HCT116 (cell line): ENCODE data around the gene R3HDM1. TPM values are rescaled to one million over a fixed set of nuclear protein-coding genes. Genes with fewer than 3 reads are reported as not detected.

ENCODE experiments used
- ATAC-seq: fragments of 200-7000 bp; cut with Tn5 transposase; 2 replicates; pipeline ENCODE4 v1.9.1; 2020; ENCODE audit warnings: mild to moderate bottlenecking, moderate library complexity
- BruUV-seq: library from RNA; stranded (reverse); fragments of 400-500 nt; replicated peaks from 2 replicates; lab custom pipeline; 2021; lab: Mats Ljungman, UMichigan
- CTCF ChIA-PET: fragments of 300-600 bp; sonication (Branson Sonifier 250); formaldehyde crosslinking; loops from one replicate; lab custom pipeline; 2021; ENCODE audit warnings: antibody characterized with exemption; lab: Charles Lee
- POLR2A ChIA-PET: fragments of 300-600, 350-600 bp; sonication (Branson Sonifier 250); formaldehyde crosslinking; loops from one replicate; lab custom pipeline; 2021; ENCODE audit warnings: antibody characterized with exemption; lab: Charles Lee
- RAD21 ChIA-PET, 2 experiments: fragments of 300-600 bp; sonication (Branson Sonifier 250); formaldehyde crosslinking; loops; one replicate each; lab custom pipeline; 2023; ENCODE audit warnings: low total read pairs in 2 of 2; ENCODE audit not compliant: uncharacterized antibody in 2 of 2, unreplicated experiment in 2 of 2, low non-redundant PET in 1 of 2; lab: Charles Lee
- DNase-seq: peaks from one replicate; pipeline ENCODE4 v3.0.0-alpha.2; 2010; ENCODE audit warnings: low read depth, low spot score
- H2AFZ ChIP-seq: fragments of 200-600 bp; shearing (Covaris generic), sonication (generic); 2 replicates; pipeline ENCODE4 v1.6.1; 2017; ENCODE audit warnings: low read depth, mixed run types, mixed read lengths, antibody characterized with exemption, low read length; ENCODE audit not compliant: poor library complexity, severe bottlenecking
- H3K27ac ChIP-seq: 2 replicates; pipeline ENCODE4 v1.5.1; 2012; ENCODE audit warnings: low read depth, low read length
- H3K27me3 ChIP-seq: fragments of 200-600 bp; sonication (generic); 2 replicates; pipeline ENCODE4 v1.6.1; 2016; ENCODE audit warnings: mixed run types, low read length, mixed read lengths; ENCODE audit not compliant: insufficient read depth
- H3K36me3 ChIP-seq, 2 experiments: fragments of 200-500 bp in 1 of 2; fragments of 200-600 bp in 1 of 2; sonication (Bioruptor generic) in 1 of 2; sonication (generic) in 1 of 2; 2 replicates each; pipeline versions ENCODE4 v1.5.1 to v1.6.1; 2014 to 2016; ENCODE audit warnings: low read length in 2 of 2, inconsistent platforms in 1 of 2, mixed read lengths in 1 of 2, mixed run types in 1 of 2; ENCODE audit not compliant: insufficient read depth in 2 of 2, control insufficient read depth in 1 of 2
- H3K4me1 ChIP-seq, 2 experiments: fragments of 200-600 bp in 1 of 2; sonication (generic) in 1 of 2; 2 replicates each; pipeline versions ENCODE4 v1.5.1 to v1.6.1; 2012 to 2017; ENCODE audit warnings: low read length in 2 of 2, inconsistent platforms in 1 of 2, mild to moderate bottlenecking in 1 of 2, mixed read lengths in 1 of 2, mixed run types in 1 of 2, moderate library complexity in 1 of 2; ENCODE audit not compliant: insufficient read depth in 2 of 2, control insufficient read depth in 1 of 2
- H3K4me2 ChIP-seq: fragments of 200-600 bp; sonication (generic); 2 replicates; pipeline ENCODE4 v1.6.1; 2017; ENCODE audit warnings: mixed run types, low read length, mixed read lengths
- H3K4me3 ChIP-seq, 2 experiments: fragments of 200-600 bp in 1 of 2; sonication (generic) in 1 of 2; replicated peaks in 1 of 2; 2 replicates each; pipeline ENCODE4 v1.5.1; 2011 to 2016; ENCODE audit warnings: low read length in 2 of 2, control low read depth in 1 of 2, low read depth in 1 of 2, mild to moderate bottlenecking in 1 of 2, mixed read lengths in 1 of 2, mixed run types in 1 of 2
- H3K79me2 ChIP-seq: fragments of 200-600 bp; sonication (generic); 2 replicates; pipeline ENCODE4 v1.6.1; 2017; ENCODE audit warnings: mild to moderate bottlenecking, mixed run types, low read length, moderate library complexity, mixed read lengths; ENCODE audit not compliant: insufficient read depth
- H3K9ac ChIP-seq: fragments of 200-600 bp; sonication (generic); 2 replicates; pipeline ENCODE4 v1.6.1; 2016; ENCODE audit warnings: low read length, mixed read lengths
- H3K9me2 ChIP-seq: fragments of 200-600 bp; sonication (generic), shearing (Covaris generic); 2 replicates; pipeline ENCODE4 v1.6.1; 2017; ENCODE audit warnings: mixed run types, mild to moderate bottlenecking, moderate library complexity; ENCODE audit not compliant: insufficient read depth
- H3K9me3 ChIP-seq, 2 experiments: fragments of 200-500 bp in 1 of 2; fragments of 200-600 bp in 1 of 2; sonication (Bioruptor generic) in 1 of 2; sonication (generic) in 1 of 2; 2 replicates each; pipeline ENCODE4 v1.6.1; 2014 to 2017; ENCODE audit warnings: low read length in 2 of 2, mixed read lengths in 2 of 2, inconsistent platforms in 1 of 2, low read depth in 1 of 2, mild to moderate bottlenecking in 1 of 2, mixed run types in 1 of 2, moderate library complexity in 1 of 2; ENCODE audit not compliant: control insufficient read depth in 1 of 2, insufficient read depth in 1 of 2
- H4K20me1 ChIP-seq: fragments of 200-600 bp; sonication (generic), shearing (Covaris generic); 2 replicates; pipeline ENCODE4 v1.6.1; 2017; ENCODE audit warnings: mixed run types, mild to moderate bottlenecking, moderate library complexity; ENCODE audit not compliant: insufficient read depth
- CBX3 ChIP-seq: IDR thresholded peaks from 2 replicates; pipeline ENCODE4 v1.6.1; 2012; ENCODE audit warnings: low read depth
- EGR1 ChIP-seq: IDR thresholded peaks from 2 replicates; pipeline ENCODE4 v1.6.1; 2012; ENCODE audit warnings: low read depth
- ELF1 ChIP-seq: IDR thresholded peaks from 2 replicates; pipeline ENCODE4 v1.6.1; 2012; ENCODE audit warnings: low read depth, borderline replicate concordance
- FOSL1 ChIP-seq: IDR thresholded peaks from 2 replicates; pipeline ENCODE4 v1.6.1; 2012; ENCODE audit warnings: low read depth
- JUND ChIP-seq: IDR thresholded peaks from 2 replicates; pipeline ENCODE4 v1.6.1; 2012
- POLR2A ChIP-seq: IDR thresholded peaks from 2 replicates; pipeline ENCODE4 v1.7.0; 2011; ENCODE audit warnings: borderline replicate concordance; ENCODE audit not compliant: insufficient read depth, insufficient read length; ENCODE audit errors: extremely low read depth
- SIN3A ChIP-seq: IDR thresholded peaks from 2 replicates; pipeline ENCODE4 v1.6.1; 2012; ENCODE audit warnings: low read depth
- SP1 ChIP-seq: IDR thresholded peaks from 2 replicates; pipeline ENCODE4 v1.6.1; 2012; ENCODE audit warnings: low read depth
- SRF ChIP-seq: IDR thresholded peaks from 2 replicates; pipeline ENCODE4 v1.6.1; 2012; ENCODE audit warnings: low read depth
- TCF7L2 ChIP-seq: IDR thresholded peaks from 2 replicates; pipeline ENCODE4 v1.7.0; 2011; ENCODE audit warnings: borderline replicate concordance, inconsistent platforms; ENCODE audit not compliant: insufficient read depth, insufficient read length; ENCODE audit errors: extremely low read depth
- ZFX ChIP-seq: fragments of 450-650 bp; IDR thresholded peaks from 2 replicates; pipeline ENCODE4 v1.6.1; 2017
- ZNF274 ChIP-seq: fragments of 200-500 bp; sonication (Bioruptor generic); IDR thresholded peaks from 2 replicates; pipeline ENCODE4 v1.6.1; 2014; ENCODE audit warnings: mild to moderate bottlenecking, low read depth, low read length, inconsistent platforms
- intact Hi-C: fragments of 100-400 bp; cut with micrococcal nuclease; formaldehyde crosslinking; loops from 2 replicates; pipeline ENCODE4 v1.10.0; 2022
- total RNA-seq: library from RNA; stranded (reverse); gene quantifications from one replicate; pipeline ENCODE4 v1.2.1, GENCODE V29; 2021; ENCODE audit not compliant: unreplicated experiment
- TF ChIP-seq, protein P1 (sequence below): IDR thresholded peaks from 2 replicates; pipeline ENCODE4 v1.6.1; 2012
- TF ChIP-seq, protein P2 (sequence below): IDR thresholded peaks from 2 replicates; pipeline ENCODE4 v1.6.1; 2012
- TF ChIP-seq, protein P3 (sequence below): IDR thresholded peaks from 2 replicates; pipeline ENCODE4 v1.6.1; 2012; ENCODE audit warnings: low read depth
- TF ChIP-seq, protein P4 (sequence below): IDR thresholded peaks from 2 replicates; pipeline ENCODE4 v1.6.1; 2011; ENCODE audit warnings: mild to moderate bottlenecking, low read length, moderate library complexity; ENCODE audit not compliant: insufficient replicate concordance; ENCODE audit errors: extremely low read depth
- TF ChIP-seq, protein P5 (sequence below), 3 experiments: fragments of 200-600 bp in 1 of 3; sonication (generic) in 1 of 3; IDR thresholded peaks in 2 of 3; conservative IDR thresholded peaks in 1 of 3; 2 replicates each; pipeline ENCODE4 v1.5.1; 2012 to 2017; ENCODE audit warnings: low read depth in 2 of 3, low read length in 2 of 3, antibody characterized with exemption in 1 of 3, borderline replicate concordance in 1 of 3, control low read depth in 1 of 3, mild to moderate bottlenecking in 1 of 3, mixed read lengths in 1 of 3, mixed run types in 1 of 3, moderate library complexity in 1 of 3; ENCODE audit not compliant: insufficient read depth in 1 of 3

R3HDM1 gene
- total RNA-seq, 1 experiment from 2014 or later = 43.1 TPM

DNA sequence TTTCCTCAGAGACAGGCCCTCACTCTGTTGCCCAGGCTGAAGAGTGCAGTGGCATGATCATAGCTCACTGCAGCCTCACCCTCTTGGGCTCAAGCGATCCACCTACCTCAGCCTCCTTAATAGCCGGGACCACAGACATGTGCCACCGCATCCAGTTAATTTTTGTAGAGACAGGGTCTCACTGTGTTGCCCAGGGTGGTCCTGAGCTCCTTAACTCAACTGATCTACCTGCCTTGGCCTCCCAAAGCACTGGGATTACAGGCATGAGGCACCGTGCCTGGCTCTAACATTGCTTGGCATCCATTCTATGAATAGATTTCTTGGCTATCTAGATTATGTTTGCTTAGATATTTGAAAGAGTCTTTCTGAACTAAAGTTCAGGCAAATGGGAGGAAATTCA, 21.6 kb downstream of the R3HDM1 start:
- H3K27ac ChIP-seq = no peak overlapping the region
- RAD21 ChIA-PET = no interaction called here
- intact Hi-C loops = no loop called here
- no peaks in the 10 kb centered on the region for H3K27me3 ChIP-seq
- peaks cover 93% of the 10 kb centered on the region for H3K79me2 ChIP-seq
- H3K9me3 ChIP-seq = no peaks in the 10 kb centered on the region
- H3K4me3 ChIP-seq = no peak overlapping the region
- no peak overlapping the region for H2AFZ ChIP-seq
- no peak overlapping the region for H3K4me2 ChIP-seq
- DNase-seq = no peak
- no peaks in the 10 kb centered on the region for H3K36me3 ChIP-seq
- H4K20me1 ChIP-seq = no peaks in the 10 kb centered on the region; the same call in 1 of the 2 replicates
- POLR2A ChIA-PET = no interaction called here
- no peak for ATAC-seq
- H3K9ac ChIP-seq = no peak overlapping the region
- TF ChIP-seq ELF1 (no peak), ZNF274 (no peak), TCF7L2 (no peak), SIN3A (no peak), FOSL1 (no peak), CBX3 (no peak), EGR1 (no peak), ZFX (no peak), SRF (no peak), JUND (no peak), SP1 (no peak), POLR2A (no peak)
- TF ChIP-seq, protein P1, sequence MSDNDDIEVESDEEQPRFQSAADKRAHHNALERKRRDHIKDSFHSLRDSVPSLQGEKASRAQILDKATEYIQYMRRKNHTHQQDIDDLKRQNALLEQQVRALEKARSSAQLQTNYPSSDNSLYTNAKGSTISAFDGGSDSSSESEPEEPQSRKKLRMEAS = no peak
- TF ChIP-seq, protein P2, sequence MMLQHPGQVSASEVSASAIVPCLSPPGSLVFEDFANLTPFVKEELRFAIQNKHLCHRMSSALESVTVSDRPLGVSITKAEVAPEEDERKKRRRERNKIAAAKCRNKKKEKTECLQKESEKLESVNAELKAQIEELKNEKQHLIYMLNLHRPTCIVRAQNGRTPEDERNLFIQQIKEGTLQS = no peak
- TF ChIP-seq, protein P3, sequence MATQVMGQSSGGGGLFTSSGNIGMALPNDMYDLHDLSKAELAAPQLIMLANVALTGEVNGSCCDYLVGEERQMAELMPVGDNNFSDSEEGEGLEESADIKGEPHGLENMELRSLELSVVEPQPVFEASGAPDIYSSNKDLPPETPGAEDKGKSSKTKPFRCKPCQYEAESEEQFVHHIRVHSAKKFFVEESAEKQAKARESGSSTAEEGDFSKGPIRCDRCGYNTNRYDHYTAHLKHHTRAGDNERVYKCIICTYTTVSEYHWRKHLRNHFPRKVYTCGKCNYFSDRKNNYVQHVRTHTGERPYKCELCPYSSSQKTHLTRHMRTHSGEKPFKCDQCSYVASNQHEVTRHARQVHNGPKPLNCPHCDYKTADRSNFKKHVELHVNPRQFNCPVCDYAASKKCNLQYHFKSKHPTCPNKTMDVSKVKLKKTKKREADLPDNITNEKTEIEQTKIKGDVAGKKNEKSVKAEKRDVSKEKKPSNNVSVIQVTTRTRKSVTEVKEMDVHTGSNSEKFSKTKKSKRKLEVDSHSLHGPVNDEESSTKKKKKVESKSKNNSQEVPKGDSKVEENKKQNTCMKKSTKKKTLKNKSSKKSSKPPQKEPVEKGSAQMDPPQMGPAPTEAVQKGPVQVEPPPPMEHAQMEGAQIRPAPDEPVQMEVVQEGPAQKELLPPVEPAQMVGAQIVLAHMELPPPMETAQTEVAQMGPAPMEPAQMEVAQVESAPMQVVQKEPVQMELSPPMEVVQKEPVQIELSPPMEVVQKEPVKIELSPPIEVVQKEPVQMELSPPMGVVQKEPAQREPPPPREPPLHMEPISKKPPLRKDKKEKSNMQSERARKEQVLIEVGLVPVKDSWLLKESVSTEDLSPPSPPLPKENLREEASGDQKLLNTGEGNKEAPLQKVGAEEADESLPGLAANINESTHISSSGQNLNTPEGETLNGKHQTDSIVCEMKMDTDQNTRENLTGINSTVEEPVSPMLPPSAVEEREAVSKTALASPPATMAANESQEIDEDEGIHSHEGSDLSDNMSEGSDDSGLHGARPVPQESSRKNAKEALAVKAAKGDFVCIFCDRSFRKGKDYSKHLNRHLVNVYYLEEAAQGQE = no peak
- TF ChIP-seq, protein P4, sequence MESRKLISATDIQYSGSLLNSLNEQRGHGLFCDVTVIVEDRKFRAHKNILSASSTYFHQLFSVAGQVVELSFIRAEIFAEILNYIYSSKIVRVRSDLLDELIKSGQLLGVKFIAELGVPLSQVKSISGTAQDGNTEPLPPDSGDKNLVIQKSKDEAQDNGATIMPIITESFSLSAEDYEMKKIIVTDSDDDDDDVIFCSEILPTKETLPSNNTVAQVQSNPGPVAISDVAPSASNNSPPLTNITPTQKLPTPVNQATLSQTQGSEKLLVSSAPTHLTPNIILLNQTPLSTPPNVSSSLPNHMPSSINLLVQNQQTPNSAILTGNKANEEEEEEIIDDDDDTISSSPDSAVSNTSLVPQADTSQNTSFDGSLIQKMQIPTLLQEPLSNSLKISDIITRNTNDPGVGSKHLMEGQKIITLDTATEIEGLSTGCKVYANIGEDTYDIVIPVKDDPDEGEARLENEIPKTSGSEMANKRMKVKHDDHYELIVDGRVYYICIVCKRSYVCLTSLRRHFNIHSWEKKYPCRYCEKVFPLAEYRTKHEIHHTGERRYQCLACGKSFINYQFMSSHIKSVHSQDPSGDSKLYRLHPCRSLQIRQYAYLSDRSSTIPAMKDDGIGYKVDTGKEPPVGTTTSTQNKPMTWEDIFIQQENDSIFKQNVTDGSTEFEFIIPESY = no peak
- TF ChIP-seq, protein P5, sequence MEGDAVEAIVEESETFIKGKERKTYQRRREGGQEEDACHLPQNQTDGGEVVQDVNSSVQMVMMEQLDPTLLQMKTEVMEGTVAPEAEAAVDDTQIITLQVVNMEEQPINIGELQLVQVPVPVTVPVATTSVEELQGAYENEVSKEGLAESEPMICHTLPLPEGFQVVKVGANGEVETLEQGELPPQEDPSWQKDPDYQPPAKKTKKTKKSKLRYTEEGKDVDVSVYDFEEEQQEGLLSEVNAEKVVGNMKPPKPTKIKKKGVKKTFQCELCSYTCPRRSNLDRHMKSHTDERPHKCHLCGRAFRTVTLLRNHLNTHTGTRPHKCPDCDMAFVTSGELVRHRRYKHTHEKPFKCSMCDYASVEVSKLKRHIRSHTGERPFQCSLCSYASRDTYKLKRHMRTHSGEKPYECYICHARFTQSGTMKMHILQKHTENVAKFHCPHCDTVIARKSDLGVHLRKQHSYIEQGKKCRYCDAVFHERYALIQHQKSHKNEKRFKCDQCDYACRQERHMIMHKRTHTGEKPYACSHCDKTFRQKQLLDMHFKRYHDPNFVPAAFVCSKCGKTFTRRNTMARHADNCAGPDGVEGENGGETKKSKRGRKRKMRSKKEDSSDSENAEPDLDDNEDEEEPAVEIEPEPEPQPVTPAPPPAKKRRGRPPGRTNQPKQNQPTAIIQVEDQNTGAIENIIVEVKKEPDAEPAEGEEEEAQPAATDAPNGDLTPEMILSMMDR (IDR thresholded peaks at IDR 0.05 in 2 of 3, conservative IDR thresholded peaks at IDR 0.05 in 1 of 3; ENCODE audit: borderline replicate concordance in 1 of 3, insufficient read depth in 1 of 3, low read depth in 2 of 3, low read length in 2 of 3) = no peak
- peaks cover 0 to 9% of the 10 kb centered on the region in 2 experiments; a peak in 3 of 4 replicates for H3K4me1 ChIP-seq
- BruUV-seq = no TSS peak
- CTCF ChIA-PET = no interaction called here
- no peaks in the 10 kb centered on the region for H3K9me2 ChIP-seq
